Effector memory CD4-positive, alpha-beta T cell (primary cell): ENCODE data around the gene CHST11.
A peak's percentile ranks its signal among the peaks of the same experiment; 100 is the strongest.

ENCODE experiments used
- DNase-seq, 3 donors: peaks; one replicate each; pipeline ENCODE4 v3.0.0-alpha.2; 2020
- H3K27ac ChIP-seq: 2 replicates; pipeline ENCODE4 v1.7.0; 2013; ENCODE audit warnings: mild to moderate bottlenecking, low read length, moderate library complexity; ENCODE audit not compliant: insufficient read depth, poor library complexity, severe bottlenecking
- H3K27me3 ChIP-seq: replicated peaks from 2 replicates; pipeline ENCODE4 v1.7.0; 2013; ENCODE audit warnings: mild to moderate bottlenecking, low read length; ENCODE audit not compliant: insufficient read depth, control insufficient read depth, poor library complexity, severe bottlenecking
- H3K36me3 ChIP-seq: 2 replicates; pipeline ENCODE4 v1.7.0; 2013; ENCODE audit warnings: mild to moderate bottlenecking, low read length, moderate library complexity; ENCODE audit not compliant: control insufficient read depth, insufficient read depth
- H3K4me1 ChIP-seq: 2 replicates; pipeline ENCODE4 v1.7.0; 2013; ENCODE audit warnings: low read length, mild to moderate bottlenecking; ENCODE audit not compliant: control insufficient read depth, insufficient read depth, poor library complexity, severe bottlenecking
- H3K4me3 ChIP-seq: 2 replicates; pipeline ENCODE4 v1.7.0; 2013; ENCODE audit warnings: low read length, low read depth, mild to moderate bottlenecking; ENCODE audit not compliant: insufficient read depth, poor library complexity, severe bottlenecking
- H3K9me3 ChIP-seq: 2 replicates; pipeline ENCODE4 v1.7.0; 2013; ENCODE audit warnings: mild to moderate bottlenecking, low read length, moderate library complexity; ENCODE audit not compliant: control insufficient read depth

CHST11 gene

GRCh38 chr12:104498211-104498801, 41.6 kb downstream of the CHST11 start:
- no peaks in the 10 kb centered on the region for H3K36me3 ChIP-seq
- H3K4me1 ChIP-seq = peaks cover 57% of the 10 kb centered on the region
- H3K9me3 ChIP-seq = no peaks in the 10 kb centered on the region
- peak overlapping the region; percentile 2 for H3K4me3 ChIP-seq
- H3K27ac ChIP-seq = peak overlapping the region; percentile 67
- DNase-seq = peak; percentile 31 to 50 (median 34)
- no peaks in the 10 kb centered on the region for H3K27me3 ChIP-seq

GRCh38 chr12:104499668-104500332, 43.1 kb downstream of the CHST11 start:
- no peak overlapping the region for H3K4me3 ChIP-seq
- H3K27me3 ChIP-seq = no peaks in the 10 kb centered on the region
- H3K36me3 ChIP-seq = no peaks in the 10 kb centered on the region
- H3K27ac ChIP-seq = no peak overlapping the region
- H3K4me1 ChIP-seq = peaks cover 50% of the 10 kb centered on the region
- H3K9me3 ChIP-seq = no peaks in the 10 kb centered on the region
- no peak for DNase-seq

GRCh38 chr12:104501115-104501514, 44.4 kb downstream of the CHST11 start:
- H3K4me3 ChIP-seq = no peak overlapping the region
- H3K9me3 ChIP-seq = no peaks in the 10 kb centered on the region
- H3K27me3 ChIP-seq = no peaks in the 10 kb centered on the region
- no peak overlapping the region for H3K27ac ChIP-seq
- no peak for DNase-seq
- peaks cover 42% of the 10 kb centered on the region for H3K4me1 ChIP-seq
- no peaks in the 10 kb centered on the region for H3K36me3 ChIP-seq

GRCh38 chr12:104501660-104502059, 44.9 kb downstream of the CHST11 start:
- no peak for DNase-seq
- H3K27me3 ChIP-seq = no peaks in the 10 kb centered on the region
- H3K4me1 ChIP-seq = peaks cover 37% of the 10 kb centered on the region
- H3K9me3 ChIP-seq = no peaks in the 10 kb centered on the region
- no peak overlapping the region for H3K4me3 ChIP-seq
- H3K27ac ChIP-seq = no peak overlapping the region
- no peaks in the 10 kb centered on the region for H3K36me3 ChIP-seq

GRCh38 chr12:104502217-104502616, 45.5 kb downstream of the CHST11 start:
- Histone ChIP-seq H3K27ac (no peak overlapping the region), H3K9me3 (no peaks in the 10 kb centered on the region), H3K4me3 (no peak overlapping the region), H3K4me1 (peaks cover 31% of the 10 kb centered on the region), H3K27me3 (no peaks in the 10 kb centered on the region), H3K36me3 (no peaks in the 10 kb centered on the region)
- DNase-seq = no peak

- no peak for DNase-seq
- Histone ChIP-seq H3K4me1 (peaks cover 30% of the 10 kb centered on the region), H3K36me3 (no peaks in the 10 kb centered on the region), H3K27ac (no peak overlapping the region), H3K4me3 (no peak overlapping the region), H3K27me3 (no peaks in the 10 kb centered on the region), H3K9me3 (no peaks in the 10 kb centered on the region)
Observed at GRCh38 chr12:104502638-104503037, 45.9 kb downstream of the CHST11 start.

GRCh38 chr12:104503191-104503590, 46.4 kb downstream of the CHST11 start:
- Histone ChIP-seq H3K4me3 (no peak overlapping the region), H3K9me3 (no peaks in the 10 kb centered on the region), H3K27ac (no peak overlapping the region), H3K27me3 (no peaks in the 10 kb centered on the region), H3K36me3 (no peaks in the 10 kb centered on the region), H3K4me1 (peaks cover 26% of the 10 kb centered on the region)
- no peak for DNase-seq

GRCh38 chr12:104504146-104504545, 47.4 kb downstream of the CHST11 start:
- Histone ChIP-seq H3K9me3 (no peaks in the 10 kb centered on the region), H3K36me3 (no peaks in the 10 kb centered on the region), H3K4me1 (peaks cover 17% of the 10 kb centered on the region), H3K27ac (no peak overlapping the region), H3K27me3 (no peaks in the 10 kb centered on the region), H3K4me3 (no peak overlapping the region)
- no peak for DNase-seq

GRCh38 chr12:104505095-104505818, 48.5 kb downstream of the CHST11 start:
- DNase-seq = no peak
- no peaks in the 10 kb centered on the region for H3K9me3 ChIP-seq
- peaks cover 17% of the 10 kb centered on the region for H3K4me1 ChIP-seq

More at GRCh38 chr12:104505095-104505818, 48.5 kb downstream of the CHST11 start:
- H3K27ac ChIP-seq = no peak overlapping the region
- H3K36me3 ChIP-seq = no peaks in the 10 kb centered on the region
- H3K4me3 ChIP-seq = no peak overlapping the region
- no peaks in the 10 kb centered on the region for H3K27me3 ChIP-seq
